NB4 (cell line): ENCODE data around the gene ACD.

Experiments
- DNase-seq: peaks from one replicate; pipeline ENCODE4 v3.0.0; 2010; ENCODE audit warnings: low read depth
- H3K4me3 ChIP-seq: one replicate; pipeline ENCODE4 v1.5.1; 2011; ENCODE audit warnings: mild to moderate bottlenecking, low read depth, low read length, moderate library complexity
- CTCF ChIP-seq: IDR thresholded peaks from one replicate; pipeline ENCODE4 v1.5.1; 2012; ENCODE audit warnings: low read depth, low read length
- MAX ChIP-seq: IDR thresholded peaks from 2 replicates; pipeline ENCODE4 v1.6.1; 2011; ENCODE audit warnings: low read depth, low read length
- MYC ChIP-seq: IDR thresholded peaks from 2 replicates; pipeline ENCODE4 v1.6.1; 2011; ENCODE audit warnings: low read depth, low read length
- POLR2A ChIP-seq: IDR thresholded peaks from 2 replicates; pipeline ENCODE4 v1.6.1; 2011; ENCODE audit warnings: mild to moderate bottlenecking; ENCODE audit not compliant: insufficient read length; ENCODE audit errors: extremely low read depth

ACD gene

GRCh38 chr16:67641779-67642708 is 18.0 kb downstream of the ACD start:
- no peak for DNase-seq
- peak; percentile 29; the same call in 1 of the 2 replicates for TF ChIP-seq MAX
- no peak for TF ChIP-seq POLR2A
- H3K4me3 ChIP-seq, result no peak overlapping the region

GRCh38 chr16:67637625-67638024 is 22.4 kb downstream of the ACD start:
- no peak for TF ChIP-seq CTCF
- no peak for TF ChIP-seq MYC
- TF ChIP-seq MAX, result no peak
- DNase-seq, result no peak
- no peak overlapping the region for H3K4me3 ChIP-seq

GRCh38 chr16:67636713-67637112 is 23.3 kb downstream of the ACD start:
- no peak overlapping the region for H3K4me3 ChIP-seq
- no peak for DNase-seq
- TF ChIP-seq MYC (no peak), CTCF (no peak), MAX (no peak), POLR2A (no peak)

GRCh38 chr16:67632415-67633172 is 27.5 kb downstream of the ACD start:
- no peak overlapping the region for H3K4me3 ChIP-seq
- no peak for DNase-seq
- TF ChIP-seq MAX, result no peak
- no peak for TF ChIP-seq POLR2A
- TF ChIP-seq MYC, result no peak
- TF ChIP-seq CTCF, result no peak

- no peak for DNase-seq
- no peak for TF ChIP-seq MAX
- no peak overlapping the region for H3K4me3 ChIP-seq
These were observed 31.8 kb downstream of the ACD start for GRCh38 chr16:67628216-67628615.

GRCh38 chr16:67613808-67614207 is 46.3 kb downstream of the ACD start:
- peak; percentile 28 for DNase-seq
- no peak overlapping the region for H3K4me3 ChIP-seq
- TF ChIP-seq MYC, result no peak
- TF ChIP-seq CTCF, result peak; percentile 46
